Neuronal stem cell (in vitro differentiated cells): ENCODE results near the gene STAT6.

Experiments used
- DNase-seq: peaks from one replicate; pipeline ENCODE4 v3.0.0-alpha.2; 2013; ENCODE audit warnings: low spot score
- H2AFZ ChIP-seq: one replicate; pipeline ENCODE4 v1.6.1; 2013; ENCODE audit warnings: mild to moderate bottlenecking, low read length, inconsistent platforms
- H2AK5ac ChIP-seq: 2 replicates; pipeline ENCODE4 v1.6.1; 2013; ENCODE audit warnings: low read depth, mild to moderate bottlenecking, inconsistent platforms, low read length, moderate library complexity, mixed read lengths
- H2BK120ac ChIP-seq: 2 replicates; pipeline ENCODE4 v1.6.1; 2013; ENCODE audit warnings: low read depth, mild to moderate bottlenecking, inconsistent platforms, low read length, moderate library complexity, mixed read lengths
- H2BK12ac ChIP-seq: one replicate; pipeline ENCODE4 v1.6.1; 2013; ENCODE audit warnings: low read length, inconsistent platforms
- H2BK15ac ChIP-seq: 2 replicates; pipeline ENCODE4 v1.6.1; 2013; ENCODE audit warnings: mild to moderate bottlenecking, low read length, inconsistent platforms, mixed read lengths
- H2BK5ac ChIP-seq: one replicate; pipeline ENCODE4 v1.6.1; 2013; ENCODE audit warnings: inconsistent platforms, mild to moderate bottlenecking, low read length, moderate library complexity
- H3K14ac ChIP-seq: one replicate; pipeline ENCODE4 v1.6.1; 2013; ENCODE audit warnings: low read length, inconsistent platforms
- H3K18ac ChIP-seq: 2 replicates; pipeline ENCODE4 v1.6.1; 2013; ENCODE audit warnings: low read length, inconsistent platforms
- H3K23ac ChIP-seq: 2 replicates; pipeline ENCODE4 v1.6.1; 2013; ENCODE audit warnings: low read depth, mild to moderate bottlenecking, mixed read lengths, low read length, inconsistent platforms; ENCODE audit not compliant: poor library complexity
- H3K27ac ChIP-seq: replicated peaks from 3 replicates; pipeline ENCODE4 v1.5.1; 2013; ENCODE audit warnings: low read length, inconsistent platforms
- H3K27me3 ChIP-seq, 3 experiments: 2 replicates each; pipeline ENCODE4 v1.6.1; 2013; ENCODE audit warnings: low read length in 3 of 3, mild to moderate bottlenecking in 2 of 3, inconsistent platforms in 1 of 3, low read depth in 1 of 3, mixed read lengths in 1 of 3, moderate library complexity in 1 of 3; ENCODE audit not compliant: control insufficient read depth in 3 of 3, insufficient read depth in 3 of 3
- H3K36me3 ChIP-seq, 2 donors: replicated peaks in 1 of 2; 2 replicates each; pipeline ENCODE4 v1.6.1; 2013; ENCODE audit warnings: low read length in 2 of 2; ENCODE audit not compliant: control insufficient read depth in 2 of 2, insufficient read depth in 2 of 2
- H3K4ac ChIP-seq: 2 replicates; pipeline ENCODE4 v1.6.1; 2013; ENCODE audit warnings: inconsistent platforms, mild to moderate bottlenecking, low read length, moderate library complexity
- H3K4me1 ChIP-seq, 2 donors: 1 replicate in 1 of 2; 2 replicates in 1 of 2; pipeline ENCODE4 v1.6.1; 2013; ENCODE audit warnings: low read length in 2 of 2, low read depth in 1 of 2; ENCODE audit not compliant: control insufficient read depth in 2 of 2, insufficient read depth in 1 of 2
- H3K4me2 ChIP-seq: one replicate; pipeline ENCODE4 v1.6.1; 2013; ENCODE audit warnings: mild to moderate bottlenecking, low read length, inconsistent platforms; ENCODE audit not compliant: insufficient read depth, poor library complexity, severe bottlenecking
- H3K4me3 ChIP-seq, 2 donors: 2 replicates each; pipeline ENCODE4 v1.5.1; 2013; ENCODE audit warnings: low read length in 2 of 2, mild to moderate bottlenecking in 2 of 2, inconsistent platforms in 1 of 2, moderate library complexity in 1 of 2
- H3K79me1 ChIP-seq: one replicate; pipeline ENCODE4 v1.6.1; 2013; ENCODE audit warnings: low read depth, mild to moderate bottlenecking, inconsistent platforms, low read length, moderate library complexity
- H3K9ac ChIP-seq: one replicate; pipeline ENCODE4 v1.6.1; 2013; ENCODE audit warnings: mild to moderate bottlenecking, low read depth, low read length, inconsistent platforms; ENCODE audit not compliant: poor library complexity
- H3K9me3 ChIP-seq, 2 donors: replicated peaks in 1 of 2; 2 replicates each; pipeline versions ENCODE3 to v1.6.1; 2013; ENCODE audit warnings: low read length in 2 of 2, mild to moderate bottlenecking in 2 of 2, inconsistent platforms in 1 of 2, low read depth in 1 of 2, mixed read lengths in 1 of 2, moderate library complexity in 1 of 2; ENCODE audit not compliant: control insufficient read depth in 2 of 2, insufficient read depth in 1 of 2
- H4K8ac ChIP-seq: one replicate; pipeline ENCODE4 v1.6.1; 2013; ENCODE audit warnings: low read depth, mild to moderate bottlenecking, inconsistent platforms, low read length, moderate library complexity
- H4K91ac ChIP-seq: one replicate; pipeline ENCODE4 v1.6.1; 2013; ENCODE audit warnings: low read length, low read depth, mild to moderate bottlenecking, inconsistent platforms; ENCODE audit not compliant: poor library complexity
- WGBS, 2 donors: extraction: QIAGEN DNeasy Blood & Tissue Kit; methylation state at CpG; one replicate each; pipeline ENCODE4 v1.1.7; 2013; ENCODE audit warnings: missing lambda C conversion rate in 2 of 2, mixed read lengths in 1 of 2; ENCODE audit not compliant: insufficient read length in 2 of 2, insufficient replicate concordance in 1 of 2; ENCODE audit errors: extremely low coverage in 2 of 2; 5-methylcytosine and 5-hydroxymethylcytosine counted together

Gene STAT6

DNA sequence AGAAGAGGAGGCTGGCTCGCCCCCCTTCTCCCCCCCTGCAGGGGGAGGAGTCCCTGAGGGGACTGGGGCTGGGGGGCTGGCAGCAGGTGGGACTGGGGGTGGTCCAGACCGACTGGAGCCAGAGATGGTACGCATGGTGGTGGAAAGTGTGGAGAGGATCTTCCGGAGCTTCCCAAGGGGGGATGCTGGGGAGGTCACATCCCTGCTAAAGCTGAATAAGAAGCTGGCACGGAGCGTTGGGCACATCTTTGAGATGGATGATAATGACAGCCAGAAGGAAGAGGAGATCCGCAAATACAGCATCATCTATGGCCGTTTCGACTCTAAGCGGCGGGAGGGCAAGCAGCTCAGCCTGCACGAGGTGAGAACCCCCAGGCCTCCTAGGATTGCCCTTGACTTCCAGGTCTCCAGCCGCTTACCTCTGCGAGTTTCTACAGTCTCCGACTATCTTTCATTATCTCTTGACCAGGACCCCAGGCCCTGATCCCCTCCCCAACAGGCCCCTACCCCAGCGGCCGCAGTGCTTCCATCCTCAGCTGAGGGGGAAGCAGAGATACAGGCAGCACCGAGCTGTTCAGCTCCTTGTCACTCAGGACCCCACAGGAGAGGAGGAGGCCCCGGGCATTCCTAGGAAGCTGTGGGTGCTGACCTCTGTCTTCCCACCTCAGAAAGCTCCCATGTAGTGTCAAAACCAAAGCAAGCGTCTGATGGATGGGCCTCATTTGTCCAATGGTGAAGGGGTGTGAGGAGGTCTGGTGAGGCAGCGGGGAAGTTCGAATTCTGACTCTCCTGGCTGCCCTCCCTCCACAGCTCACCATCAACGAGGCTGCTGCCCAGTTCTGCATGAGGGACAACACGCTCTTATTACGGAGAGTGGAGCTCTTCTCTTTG is 19.3 kb downstream of the STAT6 start:
- Histone ChIP-seq H3K4me1 (peaks cover 39 to 40% of the 10 kb centered on the region in 2 donors), H3K36me3 (peaks cover 39 to 62% of the 10 kb centered on the region in 2 donors), H3K9me3 (no peaks in the 10 kb centered on the region), H3K23ac (no peak overlapping the region), H4K91ac (no peak overlapping the region), H2BK12ac (no peak overlapping the region), H2BK15ac (no peak overlapping the region), H2BK120ac (no peak overlapping the region), H3K27ac (peak overlapping the region; percentile 41), H2AFZ (no peak overlapping the region), H3K14ac (no peak overlapping the region), H3K9ac (no peak overlapping the region), H3K4ac (no peak overlapping the region), H2AK5ac (peak overlapping the region; percentile 14), H3K18ac (no peak overlapping the region), H3K4me2 (no peak overlapping the region), H3K27me3 (no peaks in the 10 kb centered on the region), H2BK5ac (no peak overlapping the region), H3K79me1 (peaks cover 16% of the 10 kb centered on the region), H4K8ac (no peak overlapping the region), H3K4me3 (no peak overlapping the region)
- DNase-seq = no peak
- no CpG with 5 or more reads among the region's 25 CpGs for WGBS, 2 donors

DNA sequence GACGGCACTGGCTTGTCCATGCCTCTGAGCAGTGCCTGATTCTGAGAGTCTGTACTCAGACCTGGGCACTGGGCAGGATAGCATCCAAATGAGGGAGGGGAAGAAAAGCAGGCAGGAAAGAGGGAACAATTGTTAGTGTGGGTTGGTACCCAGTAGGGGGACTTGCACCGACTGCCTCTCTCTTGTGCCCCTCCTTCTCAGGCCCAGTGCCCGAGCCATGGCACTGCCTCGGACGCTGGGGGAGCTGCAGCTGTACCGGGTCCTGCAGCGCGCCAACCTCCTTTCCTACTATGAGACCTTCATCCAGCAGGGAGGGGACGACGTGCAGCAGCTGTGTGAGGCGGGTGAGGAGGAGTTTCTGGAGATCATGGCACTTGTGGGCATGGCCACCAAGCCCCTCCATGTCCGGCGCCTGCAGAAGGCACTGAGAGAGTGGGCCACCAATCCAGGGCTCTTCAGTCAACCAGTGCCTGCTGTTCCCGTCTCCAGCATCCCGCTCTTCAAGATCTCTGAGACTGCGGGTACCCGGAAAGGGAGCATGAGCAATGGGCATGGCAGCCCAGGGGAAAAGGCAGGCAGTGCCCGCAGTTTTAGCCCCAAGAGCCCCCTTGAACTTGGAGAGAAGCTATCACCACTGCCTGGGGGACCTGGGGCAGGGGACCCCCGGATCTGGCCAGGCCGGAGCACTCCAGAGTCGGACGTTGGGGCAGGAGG is 20.1 kb downstream of the STAT6 start:
- Histone ChIP-seq H3K23ac (peak overlapping the region; percentile 51), H3K14ac (peak overlapping the region; percentile 56), H2BK5ac (no peak overlapping the region), H3K9ac (peak overlapping the region; percentile 1), H3K27ac (no peak overlapping the region), H3K4me3 (peak overlapping the region; percentile 73 to 92), H4K8ac (no peak overlapping the region), H3K79me1 (peaks cover 16% of the 10 kb centered on the region), H4K91ac (no peak overlapping the region), H2AK5ac (peak overlapping the region; percentile 14), H3K4me1 (peaks cover 36 to 41% of the 10 kb centered on the region in 2 donors), H3K36me3 (peaks cover 38 to 54% of the 10 kb centered on the region in 2 donors), H3K4me2 (no peak overlapping the region), H3K27me3 (no peaks in the 10 kb centered on the region), H2BK12ac (no peak overlapping the region), H2AFZ (no peak overlapping the region), H2BK15ac (no peak overlapping the region), H2BK120ac (peak overlapping the region; percentile 2), H3K9me3 (no peaks in the 10 kb centered on the region), H3K4ac (no peak overlapping the region), H3K18ac (peak overlapping the region; percentile 29)
- no peak for DNase-seq
- no CpG with 5 or more reads among the region's 22 CpGs for WGBS, 2 donors

DNA sequence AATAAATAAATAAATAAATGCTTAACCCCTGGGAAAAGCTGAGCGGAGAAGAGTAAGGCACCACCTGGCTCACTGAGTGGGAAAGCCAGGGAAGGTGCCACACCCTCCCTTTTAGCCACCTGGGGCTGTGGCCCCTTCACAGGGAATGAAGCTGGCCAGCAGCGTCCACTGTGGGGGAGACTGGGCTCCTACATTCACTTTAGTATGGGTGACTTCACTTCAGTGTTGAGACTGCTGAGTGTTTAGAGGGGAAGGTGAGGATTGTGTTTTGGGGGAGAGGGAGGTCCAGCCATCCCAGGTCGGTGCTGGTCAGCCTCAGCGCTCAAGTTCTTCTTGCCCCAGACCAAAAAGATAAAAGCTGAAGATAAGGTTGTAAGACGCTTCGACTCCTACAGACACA is 20.7 kb downstream of the STAT6 start:
- peak overlapping the region; percentile 73 to 92 for H3K4me3 ChIP-seq

More for the DNA sequence above, 20.7 kb downstream of the STAT6 start:
- Histone ChIP-seq H3K18ac (no peak overlapping the region), H3K27ac (no peak overlapping the region), H3K79me1 (peaks cover 16% of the 10 kb centered on the region), H3K4me1 (peaks cover 37 to 43% of the 10 kb centered on the region in 2 donors), H2AFZ (no peak overlapping the region), H4K8ac (no peak overlapping the region), H2AK5ac (no peak overlapping the region), H3K23ac (peak overlapping the region; percentile 51), H3K27me3 (no peaks in the 10 kb centered on the region), H2BK12ac (no peak overlapping the region), H3K36me3 (peaks cover 34 to 48% of the 10 kb centered on the region in 2 donors), H4K91ac (no peak overlapping the region), H3K14ac (no peak overlapping the region), H2BK15ac (no peak overlapping the region), H3K9me3 (no peaks in the 10 kb centered on the region), H2BK120ac (peak overlapping the region; percentile 2), H2BK5ac (no peak overlapping the region), H3K9ac (peak overlapping the region; percentile 1), H3K4me2 (peak overlapping the region; percentile 45), H3K4ac (no peak overlapping the region)
- no peak for DNase-seq
- no CpG with 5 or more reads among the region's 6 CpGs for WGBS, 2 donors
